ENCODE results near the gene PRLH.

The PRLH gene

GRCh38 chr2:237566401-237567235 is at the start of gene PRLH:
Gene PRLH, plus strand, starts transcription at chr2:237566574. Its CDS starts 0 bp downstream, at chr2:237566574.
- DNase-seq: no peak

DNA sequence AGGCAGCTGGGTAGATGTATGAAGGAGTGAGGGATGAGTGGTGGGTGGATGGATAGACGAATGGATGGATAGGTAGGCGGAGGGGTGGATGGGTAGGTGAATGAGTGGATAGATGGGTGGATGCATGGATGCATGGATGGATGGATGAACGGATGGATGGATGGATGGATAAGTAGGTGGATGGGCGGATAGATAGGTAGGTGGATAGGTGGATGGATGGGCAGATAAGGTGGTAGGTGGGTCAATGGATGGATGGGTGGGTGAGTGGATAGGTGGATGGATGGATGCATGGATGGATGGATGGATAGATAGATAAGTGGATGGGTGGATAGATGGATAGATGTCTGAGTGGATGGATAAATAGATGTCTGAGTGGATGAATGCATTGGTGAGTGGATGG is 49.2 kb upstream of the PRLH start:
- DNase-seq: no peak

DNA sequence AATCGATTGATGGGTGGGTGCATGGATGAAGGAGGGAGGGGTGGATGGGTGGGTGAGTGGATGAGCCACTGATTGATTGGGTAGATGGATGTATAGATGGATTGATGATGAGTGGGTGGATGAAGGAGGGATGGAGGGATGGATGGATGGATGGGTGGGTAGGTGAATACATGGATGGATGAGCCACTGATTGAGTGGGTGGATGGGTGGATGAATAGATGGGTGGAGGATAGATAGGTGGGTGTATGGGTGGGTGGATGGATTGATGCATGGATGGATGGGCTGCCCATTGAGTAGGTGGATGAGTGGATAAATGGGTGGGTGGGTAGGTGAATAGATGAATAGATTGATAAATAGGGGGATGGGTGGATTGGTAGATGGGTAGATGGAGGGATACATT is 48.4 kb upstream of the PRLH start:
- no peak for DNase-seq

- no peak for DNase-seq
These were observed 46.7 kb upstream of the PRLH start for GRCh38 chr2:237519506-237520245.

DNA sequence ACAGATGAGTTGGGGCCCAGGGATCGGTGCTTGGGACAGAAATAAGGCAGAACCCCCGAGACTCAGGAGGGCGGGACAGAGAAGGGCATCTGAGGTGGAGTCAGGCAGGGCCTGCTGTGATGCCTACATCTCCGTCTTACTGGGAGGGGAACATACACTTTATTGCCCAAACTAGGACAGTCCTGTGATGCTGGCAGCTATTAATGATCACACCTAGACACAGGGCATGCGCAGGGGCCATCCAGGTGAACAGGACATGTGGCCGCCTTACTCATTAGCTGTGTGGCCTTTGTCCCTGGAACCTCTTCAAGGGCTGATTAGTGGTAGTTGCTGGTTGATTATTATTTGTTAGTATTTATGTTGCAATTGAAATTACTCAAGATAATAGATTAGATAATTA is 46.1 kb upstream of the PRLH start:
- no peak for DNase-seq

- no peak for DNase-seq
These were observed 41.7 kb upstream of the PRLH start for GRCh38 chr2:237524631-237525030.

DNA sequence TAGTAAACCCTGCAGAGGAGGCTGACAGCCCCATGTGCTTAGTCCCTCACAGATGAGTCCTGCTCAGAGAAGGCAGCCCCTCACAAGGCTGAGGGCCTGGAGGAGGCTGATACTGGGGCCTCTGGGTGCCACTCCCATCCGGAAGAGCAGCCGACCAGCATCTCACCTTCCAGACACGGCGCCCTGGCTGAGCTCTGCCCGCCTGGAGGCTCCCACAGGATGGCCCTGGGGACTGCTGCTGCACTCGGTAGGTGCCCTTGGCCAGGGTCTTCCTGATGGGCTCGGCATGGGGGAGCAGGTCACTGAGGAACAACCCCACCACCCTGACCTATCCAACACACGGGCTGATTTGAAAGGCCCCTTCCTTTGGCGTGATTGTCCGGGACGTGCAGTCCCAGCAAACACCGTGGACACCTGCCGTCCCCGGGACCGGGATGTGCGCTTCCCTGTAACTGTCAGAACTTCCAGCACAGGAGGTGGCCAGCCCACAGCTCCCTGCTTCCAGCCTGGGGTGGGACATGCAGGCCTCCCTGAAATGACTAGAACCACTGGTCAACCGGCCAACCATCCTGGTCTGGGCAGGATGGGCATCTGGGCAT is 40.7 kb upstream of the PRLH start:
- DNase-seq: no peak

DNA sequence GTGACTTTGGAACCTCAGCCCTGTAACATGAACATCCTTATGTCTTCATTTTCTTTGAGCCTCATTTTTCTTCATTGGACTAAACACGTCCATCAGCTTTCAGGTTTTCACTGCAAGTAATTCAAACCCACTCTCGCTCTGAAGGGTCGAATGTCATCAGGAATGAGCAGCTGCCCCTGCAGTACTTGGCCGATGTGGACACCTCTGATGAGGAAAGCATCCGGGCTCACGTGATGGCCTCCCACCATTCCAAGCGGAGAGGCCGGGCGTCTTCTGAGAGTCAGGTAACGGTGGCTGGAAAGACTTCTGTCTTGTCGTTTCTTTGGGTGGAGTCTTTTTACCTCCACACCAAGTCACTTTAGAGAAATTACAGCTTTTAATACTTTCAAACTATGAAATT is 39.1 kb upstream of the PRLH start:
- no peak for DNase-seq

DNA sequence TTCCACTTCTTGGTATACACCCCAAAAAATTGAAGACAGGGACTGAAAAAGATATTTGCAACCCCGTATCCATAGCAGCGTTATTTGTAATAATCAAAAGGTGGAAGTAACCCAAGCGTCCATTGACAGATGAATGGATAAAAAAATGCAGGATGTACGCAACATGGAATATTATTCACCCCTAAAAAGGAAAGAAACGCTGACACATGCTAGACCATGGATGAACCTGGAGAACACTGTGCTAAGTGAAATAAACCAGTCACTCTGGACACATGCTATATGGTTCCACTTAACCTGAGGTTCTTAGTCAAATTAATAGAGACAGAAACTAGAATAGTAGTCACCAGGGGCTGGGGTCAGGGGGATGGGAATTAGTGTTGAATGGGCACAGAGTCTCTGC is 38.6 kb upstream of the PRLH start:
- no peak for DNase-seq

GRCh38 chr2:237529452-237530402 is 36.6 kb upstream of the PRLH start:
- DNase-seq: peak; percentile 66

GRCh38 chr2:237530472-237531433 is 35.6 kb upstream of the PRLH start:
- peak; percentile 27 for DNase-seq

GRCh38 chr2:237532160-237532559 is 34.2 kb upstream of the PRLH start:
- no peak for DNase-seq

DNA sequence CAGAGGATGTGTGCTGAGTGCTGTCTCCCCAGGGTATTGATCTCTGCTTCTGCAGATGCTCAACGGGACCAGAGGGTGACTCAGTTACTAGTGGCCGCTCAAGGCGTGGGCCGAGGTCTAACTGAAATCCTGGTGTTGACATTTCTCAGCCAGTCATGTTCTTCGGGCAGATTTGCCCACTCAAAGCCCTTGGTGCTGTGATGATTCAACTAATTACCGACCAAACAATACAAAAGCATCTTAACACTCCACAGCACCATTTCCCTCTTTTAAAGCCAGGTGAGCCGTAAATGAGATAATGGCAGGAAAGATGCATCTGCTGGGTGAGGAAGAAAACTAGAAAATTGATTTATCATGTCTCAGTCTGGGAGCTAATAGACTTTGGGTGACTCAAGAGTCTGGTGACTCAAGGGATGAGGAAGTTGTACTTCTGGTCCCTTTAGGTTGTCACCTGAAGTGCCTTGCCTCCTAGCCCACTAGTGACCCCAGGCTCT is 32.7 kb upstream of the PRLH start:
- peak; percentile 24 for DNase-seq

- DNase-seq: no peak
These were observed 32.0 kb upstream of the PRLH start for GRCh38 chr2:237534380-237534779.

DNA sequence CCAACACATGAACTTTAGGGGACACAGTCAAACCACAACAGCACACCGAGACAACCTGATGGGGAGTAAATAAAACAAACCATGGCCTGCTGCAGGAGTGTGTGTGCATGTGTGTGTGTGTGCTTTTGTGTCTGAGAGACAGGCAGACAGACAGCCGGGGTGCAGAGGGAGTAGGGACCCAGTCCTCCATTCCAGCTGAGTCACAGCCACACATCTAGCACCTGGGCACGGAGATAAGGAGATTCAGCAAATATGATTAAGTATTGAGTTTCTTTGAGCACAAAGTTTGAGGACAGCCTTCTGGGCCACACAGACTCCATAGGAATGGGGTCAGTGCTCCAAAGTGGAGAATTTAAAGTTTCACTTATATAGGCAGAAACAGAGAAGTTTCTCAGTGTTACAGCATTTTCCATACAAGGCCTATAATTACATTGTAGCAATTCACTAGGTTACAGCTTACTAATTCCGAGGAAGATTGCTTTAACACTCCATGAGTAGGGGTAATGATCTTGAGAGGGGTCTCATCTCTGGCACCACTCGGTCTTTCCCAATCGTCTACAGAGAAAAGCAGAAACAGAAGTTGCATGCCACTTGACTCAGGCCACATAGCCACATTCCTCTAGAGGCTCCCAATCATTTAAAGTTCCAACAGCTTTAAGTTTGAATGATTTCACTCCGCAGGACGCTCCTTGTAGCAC is 30.8 kb upstream of the PRLH start:
- DNase-seq: no peak

DNA sequence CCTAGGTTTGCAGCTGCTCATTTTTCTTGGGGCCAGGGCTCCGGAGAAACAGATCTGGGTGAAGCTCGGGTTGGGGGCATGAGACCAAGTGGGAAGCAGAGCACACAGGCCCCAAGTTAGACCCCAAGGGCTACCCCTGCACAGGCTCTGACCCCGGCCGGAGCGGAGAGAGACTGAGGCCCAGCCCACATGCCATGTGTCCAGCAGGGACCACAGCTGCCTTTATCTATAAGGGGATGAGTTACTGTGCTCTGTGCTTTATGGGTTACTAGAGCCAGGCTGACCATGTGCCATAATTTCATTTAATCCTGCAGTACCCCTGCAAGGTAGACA is 30.3 kb upstream of the PRLH start:
- DNase-seq: no peak

GRCh38 chr2:237536617-237537016 is 29.8 kb upstream of the PRLH start:
- no peak for DNase-seq

DNA sequence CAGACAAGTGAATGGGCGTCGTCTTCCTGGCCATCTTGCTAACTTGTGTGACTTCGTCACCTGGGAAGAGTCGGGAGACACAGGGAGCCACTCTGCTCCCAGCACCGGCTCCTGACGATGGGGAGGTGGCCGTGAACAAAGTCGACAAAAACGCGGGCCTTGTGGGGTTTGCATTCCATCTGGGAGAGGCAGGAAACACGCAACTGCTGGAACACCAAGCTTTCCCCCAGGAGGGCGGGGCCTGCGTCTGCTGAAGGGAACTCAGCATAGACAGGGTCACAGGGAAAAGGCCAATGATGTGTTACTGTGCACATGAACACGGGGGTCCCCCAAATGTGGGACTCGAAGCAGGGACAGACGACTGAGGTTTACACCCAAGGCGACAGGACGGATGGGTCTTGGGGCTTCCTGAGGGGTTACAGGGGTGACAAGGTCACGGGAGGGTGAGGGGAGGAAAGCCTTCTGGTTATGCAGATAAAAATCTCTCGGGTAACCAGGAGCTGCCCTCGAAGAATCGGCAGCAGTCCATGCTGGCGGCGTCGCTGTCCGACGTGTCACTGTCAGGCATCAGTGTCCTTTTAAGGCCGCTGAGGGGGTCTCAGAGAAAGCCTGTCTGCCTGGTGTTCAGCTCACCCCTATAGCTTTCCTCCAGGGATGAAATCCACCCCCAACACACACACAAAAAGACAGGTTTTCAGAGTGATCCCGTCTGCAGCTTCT is 28.2 kb upstream of the PRLH start:
- DNase-seq: no peak

- no peak for DNase-seq
These were observed 27.5 kb upstream of the PRLH start for GRCh38 chr2:237538901-237539300.

DNA sequence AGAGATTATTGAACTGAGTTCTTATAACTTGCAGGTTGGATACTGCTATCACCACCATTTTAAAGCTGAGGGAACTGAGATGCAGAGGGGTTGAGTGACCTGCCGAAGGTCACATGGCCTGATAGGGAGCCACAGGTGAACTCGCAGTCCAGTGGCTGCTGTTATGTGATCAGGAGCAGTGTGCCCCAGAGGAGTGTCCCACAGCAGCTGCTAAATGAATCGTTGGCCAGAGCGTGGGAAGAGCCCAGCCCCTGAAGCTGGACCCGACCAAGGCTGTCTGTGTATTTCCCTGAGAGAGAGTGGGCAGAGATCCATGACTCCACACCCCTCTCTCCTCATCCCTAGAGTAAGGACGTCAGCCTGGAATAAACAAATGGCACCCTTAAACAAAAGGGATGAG is 26.7 kb upstream of the PRLH start:
- no peak for DNase-seq

All from inflammatory macrophage treated with lipopolysaccharide for 4 hours (primary cell).